ENCODE data around the gene PANX2.
"Not testable (repeated sequence)": the region's sequence is repeated elsewhere in the genome, so short reads cannot be mapped to it uniquely, and the experiment has no call there.

PANX2 gene, protein sequence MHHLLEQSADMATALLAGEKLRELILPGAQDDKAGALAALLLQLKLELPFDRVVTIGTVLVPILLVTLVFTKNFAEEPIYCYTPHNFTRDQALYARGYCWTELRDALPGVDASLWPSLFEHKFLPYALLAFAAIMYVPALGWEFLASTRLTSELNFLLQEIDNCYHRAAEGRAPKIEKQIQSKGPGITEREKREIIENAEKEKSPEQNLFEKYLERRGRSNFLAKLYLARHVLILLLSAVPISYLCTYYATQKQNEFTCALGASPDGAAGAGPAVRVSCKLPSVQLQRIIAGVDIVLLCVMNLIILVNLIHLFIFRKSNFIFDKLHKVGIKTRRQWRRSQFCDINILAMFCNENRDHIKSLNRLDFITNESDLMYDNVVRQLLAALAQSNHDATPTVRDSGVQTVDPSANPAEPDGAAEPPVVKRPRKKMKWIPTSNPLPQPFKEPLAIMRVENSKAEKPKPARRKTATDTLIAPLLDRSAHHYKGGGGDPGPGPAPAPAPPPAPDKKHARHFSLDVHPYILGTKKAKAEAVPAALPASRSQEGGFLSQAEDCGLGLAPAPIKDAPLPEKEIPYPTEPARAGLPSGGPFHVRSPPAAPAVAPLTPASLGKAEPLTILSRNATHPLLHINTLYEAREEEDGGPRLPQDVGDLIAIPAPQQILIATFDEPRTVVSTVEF

DNA sequence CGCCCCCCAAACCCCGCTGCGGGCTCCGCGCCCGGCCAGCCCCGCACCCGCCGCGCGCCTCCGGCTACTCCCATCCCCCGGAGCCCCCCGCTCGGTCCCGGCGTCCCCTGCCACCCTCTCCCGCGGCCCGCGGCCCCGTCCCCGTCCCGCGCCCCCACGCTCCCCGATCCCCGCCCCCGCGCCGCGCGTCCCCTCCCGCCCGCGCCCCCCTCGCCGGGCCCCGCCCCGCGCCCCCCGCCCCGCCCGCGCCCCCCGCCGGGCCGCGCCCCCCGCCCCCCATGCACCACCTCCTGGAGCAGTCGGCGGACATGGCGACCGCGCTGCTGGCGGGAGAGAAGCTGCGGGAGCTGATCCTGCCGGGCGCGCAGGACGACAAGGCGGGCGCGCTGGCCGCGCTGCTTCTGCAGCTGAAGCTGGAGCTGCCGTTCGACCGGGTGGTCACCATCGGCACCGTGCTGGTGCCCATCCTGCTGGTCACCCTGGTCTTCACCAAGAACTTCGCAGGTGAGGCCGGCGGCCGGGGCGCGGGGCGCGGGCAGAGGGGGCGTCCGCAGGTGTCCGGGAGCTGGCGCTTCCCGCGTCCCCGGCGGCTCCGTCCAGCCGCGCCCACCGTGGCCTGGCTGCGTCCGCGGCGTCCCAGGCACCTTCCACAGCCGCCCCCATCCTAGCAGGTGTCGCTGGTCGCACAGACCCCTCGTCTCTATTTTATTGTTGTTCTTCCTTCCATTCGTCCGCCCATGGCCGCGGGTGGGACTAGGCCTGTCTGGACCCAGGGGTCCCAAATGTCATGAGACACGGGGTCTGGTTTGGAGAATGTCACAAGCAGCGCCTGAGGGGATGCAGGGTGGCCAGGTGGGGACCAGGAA, at the start of gene PANX2:
TSS of gene PANX2 (plus strand) at position 279 of the 866 bp plus-strand sequence. CDS start at position 279, 0 bp downstream.
- Histone ChIP-seq H3K4me1 (ENCODE audit: control insufficient read depth in 1 of 2, insufficient read depth in 2 of 2, low read length in 2 of 2) (peaks cover 0 to 7% of the 10 kb centered on the region in 2 donors), H3K4me3 (ENCODE audit: low read depth in 1 of 2, low read length in 2 of 2) (no peak within 1 kb of the TSS), H3K27ac (ENCODE audit: low read depth, low read length) (no peak within 1 kb of the TSS), H3K36me3 (ENCODE audit: control insufficient read depth in 1 of 2, insufficient read depth in 2 of 2, low read length in 2 of 2) (no peaks in the 10 kb centered on the region), H3K9ac (ENCODE audit: low read depth in 1 of 2, low read length in 2 of 2) (no peak within 1 kb of the TSS), H3K27me3 (ENCODE audit: control insufficient read depth in 1 of 2, insufficient read depth in 2 of 2, low read length in 2 of 2) (peaks cover 7 to 21% of the 10 kb centered on the region in 2 donors), H3K9me3 (ENCODE audit: control insufficient read depth in 1 of 2, low read length in 2 of 2) (no peaks in the 10 kb centered on the region)

DNA sequence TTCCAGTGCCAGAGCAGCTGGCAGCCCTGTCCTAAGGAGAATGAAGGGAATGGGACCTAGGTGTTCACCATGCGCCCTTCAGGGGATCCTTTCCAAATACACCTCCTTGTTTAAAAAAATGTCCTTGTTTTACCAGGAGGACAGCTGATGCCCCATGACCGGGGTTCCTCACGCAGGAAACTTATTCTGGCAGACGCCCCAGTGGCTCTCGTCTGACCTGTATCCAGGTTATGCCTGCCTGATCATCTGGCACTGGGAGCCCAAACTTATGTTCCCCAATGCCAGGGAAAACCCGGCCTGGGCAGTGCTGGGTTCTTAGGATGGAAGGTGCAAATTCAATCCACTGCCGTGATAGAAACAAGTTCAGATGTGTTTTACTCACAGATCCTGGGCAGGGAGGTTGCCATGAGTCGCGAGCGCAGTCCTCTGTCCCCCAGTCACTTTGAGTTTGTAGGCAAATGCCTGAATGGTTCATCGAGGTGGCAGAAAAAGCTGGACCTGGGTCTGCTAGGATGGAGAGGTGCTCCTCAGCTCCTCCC, 49.3 kb upstream of the PANX2 start:
- peaks cover 5% of the 10 kb centered on the region in 2 donors for H3K9me3 ChIP-seq (ENCODE audit: control insufficient read depth in 1 of 2, low read length in 2 of 2)
- no peaks in the 10 kb centered on the region for H3K36me3 ChIP-seq (ENCODE audit: control insufficient read depth in 1 of 2, insufficient read depth in 2 of 2, low read length in 2 of 2)
- peaks cover 0 to 6% of the 10 kb centered on the region in 2 donors for H3K27me3 ChIP-seq (ENCODE audit: control insufficient read depth in 1 of 2, insufficient read depth in 2 of 2, low read length in 2 of 2)
- no peak overlapping the region for H3K27ac ChIP-seq (ENCODE audit: low read depth, low read length)
- H3K9ac ChIP-seq (ENCODE audit: low read depth in 1 of 2, low read length in 2 of 2) = no peak overlapping the region
- no peak overlapping the region for H3K4me3 ChIP-seq (ENCODE audit: low read depth in 1 of 2, low read length in 2 of 2)
- no peaks in the 10 kb centered on the region for H3K4me1 ChIP-seq (ENCODE audit: control insufficient read depth in 1 of 2, insufficient read depth in 2 of 2, low read length in 2 of 2)

DNA sequence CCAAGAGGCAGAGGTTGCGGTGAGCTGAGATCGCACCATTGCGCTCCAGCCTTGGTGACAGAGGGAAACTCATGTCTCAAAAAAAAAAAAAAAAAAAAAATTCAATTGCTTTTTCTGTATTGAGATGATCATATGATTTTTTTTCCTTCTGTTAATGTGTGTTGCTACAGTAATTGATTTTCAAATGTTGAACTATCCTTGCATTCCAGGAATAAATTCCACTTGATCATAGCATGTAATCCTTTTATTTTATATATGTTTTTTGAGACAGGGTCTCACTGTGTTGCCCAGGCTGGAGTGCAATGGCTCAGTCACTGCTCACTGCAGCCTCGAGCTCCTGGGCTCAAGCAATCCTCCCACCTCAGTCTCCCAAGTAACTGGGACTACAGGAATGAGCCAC, 47.4 kb upstream of the PANX2 start:
- no peaks in the 10 kb centered on the region for H3K27me3 ChIP-seq (ENCODE audit: control insufficient read depth in 1 of 2, insufficient read depth in 2 of 2, low read length in 2 of 2)
- no peak overlapping the region for H3K4me3 ChIP-seq (ENCODE audit: low read depth in 1 of 2, low read length in 2 of 2)
- H3K9ac ChIP-seq (ENCODE audit: low read depth in 1 of 2, low read length in 2 of 2) = no peak overlapping the region
- no peaks in the 10 kb centered on the region for H3K36me3 ChIP-seq (ENCODE audit: control insufficient read depth in 1 of 2, insufficient read depth in 2 of 2, low read length in 2 of 2)
- no peak overlapping the region for H3K27ac ChIP-seq (ENCODE audit: low read depth, low read length)
- peaks cover 5% of the 10 kb centered on the region in 2 donors for H3K9me3 ChIP-seq (ENCODE audit: control insufficient read depth in 1 of 2, low read length in 2 of 2)
- no peaks in the 10 kb centered on the region for H3K4me1 ChIP-seq (ENCODE audit: control insufficient read depth in 1 of 2, insufficient read depth in 2 of 2, low read length in 2 of 2)

DNA sequence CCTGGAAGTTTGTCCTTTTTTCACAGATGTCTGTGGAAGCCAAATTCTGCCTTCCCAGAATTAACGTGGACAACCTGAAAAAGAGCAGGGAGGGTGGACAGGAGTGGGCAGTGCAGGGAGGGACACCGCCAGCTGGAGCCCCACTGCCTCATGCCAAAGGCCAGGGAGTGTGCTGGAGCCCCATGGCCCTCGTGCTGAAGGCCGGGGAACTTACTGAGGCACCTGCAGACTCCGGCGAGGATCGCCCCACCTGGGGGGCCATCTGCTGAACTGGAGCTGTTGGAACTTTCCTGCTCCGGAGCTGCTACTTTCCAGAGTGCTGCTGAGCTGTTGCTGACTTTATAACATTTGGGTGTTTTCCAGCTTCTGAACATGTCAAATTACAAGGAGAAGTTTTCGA, 45.5 kb upstream of the PANX2 start:
- no peak overlapping the region for H3K9ac ChIP-seq (ENCODE audit: low read depth in 1 of 2, low read length in 2 of 2)

DNA sequence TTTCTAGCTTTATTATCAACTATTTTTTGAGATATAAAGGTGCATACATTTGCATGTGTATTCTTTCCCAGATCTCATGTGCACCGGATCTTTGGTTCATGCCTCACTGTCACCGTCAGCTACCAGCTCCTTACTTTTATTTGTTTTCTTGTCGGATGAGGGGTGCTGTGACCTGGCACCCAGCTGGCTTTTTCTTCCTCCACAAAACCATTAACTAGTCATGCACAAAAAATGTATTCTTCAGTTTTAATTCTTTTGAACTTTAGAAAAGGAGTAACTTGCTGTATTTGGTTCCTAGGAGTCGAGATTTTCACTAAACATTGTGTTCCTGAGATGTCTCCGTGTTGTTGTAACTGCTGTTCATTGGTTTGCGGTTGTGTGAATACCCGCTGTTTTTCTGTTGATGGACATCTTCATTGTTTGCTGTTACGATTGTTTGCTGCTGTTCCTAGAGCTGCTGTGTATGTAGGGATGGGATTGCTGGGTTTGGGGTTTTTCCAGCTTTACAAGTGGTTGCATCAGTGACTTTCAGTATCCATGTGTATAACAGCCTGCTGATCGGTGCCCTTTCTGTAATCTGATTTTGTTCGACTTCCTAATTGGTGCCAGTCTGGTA, 41.3 kb upstream of the PANX2 start:
- Histone ChIP-seq H3K4me1 (ENCODE audit: control insufficient read depth in 1 of 2, insufficient read depth in 2 of 2, low read length in 2 of 2) (no peaks in the 10 kb centered on the region), H3K27me3 (ENCODE audit: control insufficient read depth in 1 of 2, insufficient read depth in 2 of 2, low read length in 2 of 2) (peaks cover 0 to 3% of the 10 kb centered on the region in 2 donors), H3K9ac (ENCODE audit: low read depth in 1 of 2, low read length in 2 of 2) (no peak overlapping the region), H3K4me3 (ENCODE audit: low read depth in 1 of 2, low read length in 2 of 2) (no peak overlapping the region), H3K27ac (ENCODE audit: low read depth, low read length) (no peak overlapping the region), H3K9me3 (ENCODE audit: control insufficient read depth in 1 of 2, low read length in 2 of 2) (peaks cover 0 to 4% of the 10 kb centered on the region in 2 donors), H3K36me3 (ENCODE audit: control insufficient read depth in 1 of 2, insufficient read depth in 2 of 2, low read length in 2 of 2) (no peaks in the 10 kb centered on the region)

More for the DNA sequence above, 45.5 kb upstream of the PANX2 start:
- Histone ChIP-seq H3K4me1 (ENCODE audit: control insufficient read depth in 1 of 2, insufficient read depth in 2 of 2, low read length in 2 of 2) (no peaks in the 10 kb centered on the region), H3K9me3 (ENCODE audit: control insufficient read depth in 1 of 2, low read length in 2 of 2) (peaks cover 5% of the 10 kb centered on the region in 2 donors), H3K4me3 (ENCODE audit: low read depth in 1 of 2, low read length in 2 of 2) (no peak overlapping the region), H3K27ac (ENCODE audit: low read depth, low read length) (no peak overlapping the region), H3K36me3 (ENCODE audit: control insufficient read depth in 1 of 2, insufficient read depth in 2 of 2, low read length in 2 of 2) (no peaks in the 10 kb centered on the region), H3K27me3 (ENCODE audit: control insufficient read depth in 1 of 2, insufficient read depth in 2 of 2, low read length in 2 of 2) (no peaks in the 10 kb centered on the region)

DNA sequence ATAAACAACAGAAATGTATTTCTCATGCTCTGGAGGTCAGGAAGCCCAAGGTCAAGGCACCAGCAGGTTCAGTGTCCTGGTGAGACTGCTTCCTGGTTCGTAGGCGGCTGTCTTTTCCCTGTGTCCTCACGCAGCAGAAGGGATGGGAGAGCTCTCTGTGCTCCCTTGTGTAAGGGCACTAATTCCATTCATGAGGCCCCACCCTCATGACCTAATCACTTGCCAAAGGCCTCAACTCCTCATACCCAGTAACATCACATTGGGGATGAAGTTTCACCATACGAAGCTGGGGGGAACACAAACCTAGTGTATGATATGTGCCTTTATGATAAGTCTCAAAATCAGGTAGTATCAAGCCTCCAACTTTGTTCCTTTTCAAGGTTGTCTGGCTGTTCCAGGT, 38.6 kb upstream of the PANX2 start:
- Histone ChIP-seq H3K4me1 (ENCODE audit: control insufficient read depth in 1 of 2, insufficient read depth in 2 of 2, low read length in 2 of 2) (no peaks in the 10 kb centered on the region), H3K27ac (ENCODE audit: low read depth, low read length) (no peak overlapping the region), H3K27me3 (ENCODE audit: control insufficient read depth in 1 of 2, insufficient read depth in 2 of 2, low read length in 2 of 2) (peaks cover 0 to 3% of the 10 kb centered on the region in 2 donors), H3K4me3 (ENCODE audit: low read depth in 1 of 2, low read length in 2 of 2) (no peak overlapping the region), H3K9ac (ENCODE audit: low read depth in 1 of 2, low read length in 2 of 2) (no peak overlapping the region), H3K9me3 (ENCODE audit: control insufficient read depth in 1 of 2, low read length in 2 of 2) (peaks cover 0 to 4% of the 10 kb centered on the region in 2 donors), H3K36me3 (ENCODE audit: control insufficient read depth in 1 of 2, insufficient read depth in 2 of 2, low read length in 2 of 2) (no peaks in the 10 kb centered on the region)

DNA sequence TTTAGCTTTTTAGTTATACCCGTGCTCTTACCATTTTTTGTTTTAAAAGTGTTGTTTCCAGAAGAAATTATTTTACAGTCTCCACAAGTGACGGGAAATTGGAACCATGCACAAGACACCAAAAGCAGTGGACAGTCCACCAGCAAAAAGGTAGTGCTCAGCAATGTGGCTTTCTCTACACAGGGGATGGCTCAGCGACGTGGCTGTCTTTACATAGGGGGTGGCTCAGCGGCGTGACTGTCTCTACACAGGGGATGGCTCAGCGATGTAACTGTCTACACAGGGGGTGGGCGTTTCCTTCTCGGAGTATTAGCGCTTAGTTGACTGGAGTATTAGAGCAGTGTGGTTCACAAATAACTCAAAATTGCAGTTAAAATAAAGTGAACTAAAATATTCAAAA, 36.0 kb upstream of the PANX2 start:
- Histone ChIP-seq H3K9me3 (ENCODE audit: control insufficient read depth in 1 of 2, low read length in 2 of 2) (peaks cover 0 to 4% of the 10 kb centered on the region in 2 donors), H3K27me3 (ENCODE audit: control insufficient read depth in 1 of 2, insufficient read depth in 2 of 2, low read length in 2 of 2) (peaks cover 0 to 3% of the 10 kb centered on the region in 2 donors), H3K27ac (ENCODE audit: low read depth, low read length) (no peak overlapping the region), H3K36me3 (ENCODE audit: control insufficient read depth in 1 of 2, insufficient read depth in 2 of 2, low read length in 2 of 2) (no peaks in the 10 kb centered on the region), H3K9ac (ENCODE audit: low read depth in 1 of 2, low read length in 2 of 2) (no peak overlapping the region), H3K4me3 (ENCODE audit: low read depth in 1 of 2, low read length in 2 of 2) (no peak overlapping the region), H3K4me1 (ENCODE audit: control insufficient read depth in 1 of 2, insufficient read depth in 2 of 2, low read length in 2 of 2) (no peaks in the 10 kb centered on the region)

DNA sequence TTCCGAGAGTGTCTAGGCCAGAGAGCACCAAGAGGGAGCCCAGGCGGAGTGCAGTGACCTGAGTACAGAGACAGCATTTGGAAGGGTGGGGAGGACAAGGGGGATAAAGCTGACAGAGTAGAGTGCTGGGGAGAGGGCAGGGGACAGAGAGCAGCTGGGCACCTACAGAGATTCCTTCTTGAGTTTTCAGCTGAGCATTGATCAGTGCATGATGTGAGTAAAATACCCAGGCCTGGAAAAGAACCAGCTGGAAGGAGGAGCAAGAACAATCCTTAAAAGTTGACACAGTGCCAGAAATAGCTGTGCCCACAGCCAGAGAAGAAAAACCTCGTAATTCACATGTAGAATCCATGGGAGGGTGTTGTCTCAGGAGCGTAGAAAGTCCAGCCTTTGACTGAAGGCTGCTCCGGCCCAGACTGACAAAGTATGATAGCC, 33.9 kb upstream of the PANX2 start:
- H3K9me3 ChIP-seq (ENCODE audit: control insufficient read depth in 1 of 2, low read length in 2 of 2) = peaks cover 0 to 4% of the 10 kb centered on the region in 2 donors
- H3K4me1 ChIP-seq (ENCODE audit: control insufficient read depth in 1 of 2, insufficient read depth in 2 of 2, low read length in 2 of 2) = peaks cover 4 to 5% of the 10 kb centered on the region in 2 donors
- no peak overlapping the region for H3K9ac ChIP-seq (ENCODE audit: low read depth in 1 of 2, low read length in 2 of 2)
- no peaks in the 10 kb centered on the region for H3K36me3 ChIP-seq (ENCODE audit: control insufficient read depth in 1 of 2, insufficient read depth in 2 of 2, low read length in 2 of 2)
- peaks cover 0 to 3% of the 10 kb centered on the region in 2 donors for H3K27me3 ChIP-seq (ENCODE audit: control insufficient read depth in 1 of 2, insufficient read depth in 2 of 2, low read length in 2 of 2)
- no peak overlapping the region for H3K27ac ChIP-seq (ENCODE audit: low read depth, low read length)
- H3K4me3 ChIP-seq (ENCODE audit: low read depth in 1 of 2, low read length in 2 of 2) = no peak overlapping the region

DNA sequence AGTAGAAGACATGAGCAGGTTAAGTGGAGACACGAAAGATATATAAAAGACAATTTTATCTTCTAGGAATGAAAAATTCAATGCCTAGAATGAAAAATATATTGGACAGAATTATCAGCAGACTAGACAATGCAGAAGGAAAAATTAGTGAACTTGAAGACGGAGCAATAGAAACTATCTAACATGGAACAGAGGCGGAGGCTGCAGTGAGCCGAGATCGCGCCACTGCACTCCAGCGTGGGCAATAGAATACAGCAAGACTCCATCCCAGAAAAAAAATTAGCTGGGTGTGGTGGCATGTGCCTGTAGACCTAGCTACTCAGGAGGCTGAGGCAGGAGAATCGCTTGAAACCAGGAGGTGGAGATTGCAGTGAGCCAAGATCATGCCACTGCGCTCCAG, 33.3 kb upstream of the PANX2 start:
- H3K9me3 ChIP-seq (ENCODE audit: control insufficient read depth in 1 of 2, low read length in 2 of 2); H3K9ac ChIP-seq (ENCODE audit: low read depth in 1 of 2, low read length in 2 of 2); H3K27me3 ChIP-seq (ENCODE audit: control insufficient read depth in 1 of 2, insufficient read depth in 2 of 2, low read length in 2 of 2); H3K4me3 ChIP-seq (ENCODE audit: low read depth in 1 of 2, low read length in 2 of 2); H3K27ac ChIP-seq (ENCODE audit: low read depth, low read length); H3K4me1 ChIP-seq (ENCODE audit: control insufficient read depth in 1 of 2, insufficient read depth in 2 of 2, low read length in 2 of 2); H3K36me3 ChIP-seq (ENCODE audit: control insufficient read depth in 1 of 2, insufficient read depth in 2 of 2, low read length in 2 of 2): not testable (repeated sequence)
